ENCODE data around the gene EXOC7.
A peak's percentile ranks its signal among the peaks of the same experiment; 100 is the strongest.

The EXOC7 gene

DNA sequence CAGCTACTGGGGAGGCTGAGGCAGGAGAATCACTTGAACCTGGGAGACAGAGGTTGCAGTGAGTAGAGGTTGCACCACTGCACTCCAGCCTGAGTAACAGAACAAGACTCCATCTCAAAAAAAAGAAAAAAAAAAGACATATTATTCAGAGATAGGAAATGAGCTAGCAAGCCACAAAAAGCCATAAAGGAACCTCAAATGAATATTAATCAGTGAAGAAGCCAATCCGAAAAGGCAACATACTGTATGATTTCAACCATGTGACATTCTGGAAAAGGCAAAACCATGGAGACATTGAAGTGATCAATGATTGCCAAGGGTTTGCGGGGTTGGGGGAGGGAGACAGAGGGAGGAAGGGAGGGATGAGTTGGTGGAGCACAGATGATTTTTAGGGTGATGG is 8.4 kb upstream of the EXOC7 start:
- Mint-ChIP-seq H3K9me3 (ENCODE audit: low read depth) (no peaks in the 10 kb centered on the region), H3K4me3 (no peak overlapping the region), H3K27me3 (no peaks in the 10 kb centered on the region), H3K27ac (no peak overlapping the region), H3K36me3 (no peaks in the 10 kb centered on the region), H3K4me1 (ENCODE audit: low read depth) (no peaks in the 10 kb centered on the region)

DNA sequence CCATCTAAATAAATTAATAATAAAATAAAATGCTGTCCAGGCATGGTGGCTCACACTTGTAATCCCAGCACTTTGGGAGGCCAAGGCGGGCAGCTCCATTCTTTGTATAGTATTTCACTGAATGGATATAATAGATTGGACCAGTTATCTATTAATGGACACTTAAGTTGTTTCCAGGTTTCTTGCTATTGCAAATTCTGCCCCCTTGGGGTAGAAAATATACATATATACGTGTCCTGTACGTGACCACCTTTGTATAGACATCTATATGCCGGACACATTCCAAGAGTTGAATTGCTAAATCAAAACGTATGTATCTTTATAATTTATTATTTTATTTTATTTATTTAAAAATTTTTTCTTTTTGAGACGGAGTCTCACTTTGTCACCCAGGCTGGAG is 3.9 kb upstream of the EXOC7 start:
- Mint-ChIP-seq H3K27ac (no peak overlapping the region), H3K27me3 (no peaks in the 10 kb centered on the region), H3K4me1 (ENCODE audit: low read depth) (peaks cover 8% of the 10 kb centered on the region), H3K36me3 (no peaks in the 10 kb centered on the region), H3K9me3 (ENCODE audit: low read depth) (no peaks in the 10 kb centered on the region), H3K4me3 (no peak overlapping the region)

DNA sequence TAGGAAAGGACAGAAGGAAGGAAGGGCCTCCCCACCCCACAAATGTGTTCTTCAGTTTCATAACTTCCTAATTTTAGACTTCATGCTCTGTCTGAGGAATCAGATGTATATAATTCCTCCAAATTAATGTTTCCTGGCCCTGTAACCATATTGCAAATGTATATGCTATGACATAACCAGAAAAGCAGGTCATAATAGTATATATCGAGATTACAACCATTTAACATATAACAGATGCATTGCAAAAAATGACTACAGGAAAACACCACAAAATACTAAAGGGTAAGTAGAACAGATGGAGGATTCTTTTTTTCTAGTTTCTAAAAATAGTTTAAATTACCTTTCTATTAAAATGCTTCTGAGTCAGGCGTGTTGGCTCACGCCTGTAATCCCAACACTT is 3.1 kb upstream of the EXOC7 start:
- Mint-ChIP-seq H3K27me3 (no peaks in the 10 kb centered on the region), H3K36me3 (no peaks in the 10 kb centered on the region), H3K4me3 (no peak overlapping the region), H3K27ac (peak overlapping the region; percentile 17), H3K4me1 (ENCODE audit: low read depth) (peaks cover 14% of the 10 kb centered on the region), H3K9me3 (ENCODE audit: low read depth) (no peaks in the 10 kb centered on the region)

DNA sequence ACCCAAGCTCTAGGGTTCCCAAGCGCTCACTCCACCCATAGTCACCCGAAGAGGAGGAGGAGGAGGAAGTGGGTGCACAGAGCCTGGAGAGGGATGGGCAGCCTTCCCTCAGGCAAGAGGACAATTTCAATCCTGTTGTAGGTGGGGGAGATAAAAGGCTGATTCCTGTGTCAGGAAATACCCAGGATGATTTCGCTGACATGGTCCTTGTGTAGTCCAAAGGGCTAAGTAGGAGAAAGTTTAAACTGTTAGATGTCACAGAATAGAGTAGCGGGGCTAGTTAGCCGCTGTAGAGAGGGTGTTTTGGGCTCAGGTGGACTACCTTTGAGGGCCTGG is 1.3 kb upstream of the EXOC7 start:
- H3K9me3 Mint-ChIP-seq (ENCODE audit: low read depth), result no peaks in the 10 kb centered on the region
- peak overlapping the region; percentile 95 for H3K4me3 Mint-ChIP-seq
- peaks cover 2% of the 10 kb centered on the region for H3K36me3 Mint-ChIP-seq
- no peaks in the 10 kb centered on the region for H3K27me3 Mint-ChIP-seq
- peak overlapping the region; percentile 96 for H3K27ac Mint-ChIP-seq
- H3K4me1 Mint-ChIP-seq (ENCODE audit: low read depth), result peaks cover 22% of the 10 kb centered on the region

DNA sequence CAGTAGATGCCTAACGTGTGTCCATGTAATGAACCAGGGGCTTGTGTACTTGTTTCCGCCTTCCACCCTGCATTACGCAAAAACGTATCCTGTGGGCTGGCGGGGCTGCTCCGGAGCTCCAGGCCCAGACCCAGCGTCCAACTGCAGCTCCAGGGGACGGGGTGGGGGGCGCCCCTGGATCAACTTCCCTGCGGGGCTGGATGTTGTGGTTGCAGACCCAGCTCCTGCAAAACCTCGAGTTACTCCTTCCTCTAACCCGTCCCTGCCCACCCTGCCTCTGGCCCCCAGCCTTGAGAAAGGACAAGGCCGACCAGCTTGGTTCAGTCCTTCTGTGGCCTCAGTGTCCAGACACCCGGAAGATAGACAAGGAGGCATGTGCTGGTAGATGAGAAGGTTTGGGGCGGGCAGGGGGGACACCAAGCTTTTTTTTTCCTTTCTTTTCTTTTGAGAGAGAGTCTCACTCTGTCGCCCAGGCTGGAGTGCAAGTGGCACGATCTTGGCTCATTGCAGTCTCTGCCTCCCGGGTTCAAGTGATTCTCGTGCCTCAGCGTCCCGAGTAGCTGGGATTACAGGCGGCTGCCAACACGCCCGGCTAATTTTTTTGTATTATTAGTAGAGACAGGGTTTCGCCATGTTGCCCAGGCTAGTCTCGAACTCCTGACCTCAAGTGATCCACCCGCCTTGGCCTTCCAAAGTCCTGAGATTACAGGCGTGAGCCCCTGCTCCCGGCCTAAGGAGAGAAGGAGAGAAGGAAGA is 731 bp upstream of the EXOC7 start:
- H3K4me3 Mint-ChIP-seq, result peak overlapping the region; percentile 95
- H3K9me3 Mint-ChIP-seq (ENCODE audit: low read depth), result no peaks in the 10 kb centered on the region
- peak overlapping the region; percentile 96 for H3K27ac Mint-ChIP-seq
- peaks cover 22% of the 10 kb centered on the region for H3K4me1 Mint-ChIP-seq (ENCODE audit: low read depth)
- peaks cover 2% of the 10 kb centered on the region for H3K36me3 Mint-ChIP-seq
- no peaks in the 10 kb centered on the region for H3K27me3 Mint-ChIP-seq

DNA sequence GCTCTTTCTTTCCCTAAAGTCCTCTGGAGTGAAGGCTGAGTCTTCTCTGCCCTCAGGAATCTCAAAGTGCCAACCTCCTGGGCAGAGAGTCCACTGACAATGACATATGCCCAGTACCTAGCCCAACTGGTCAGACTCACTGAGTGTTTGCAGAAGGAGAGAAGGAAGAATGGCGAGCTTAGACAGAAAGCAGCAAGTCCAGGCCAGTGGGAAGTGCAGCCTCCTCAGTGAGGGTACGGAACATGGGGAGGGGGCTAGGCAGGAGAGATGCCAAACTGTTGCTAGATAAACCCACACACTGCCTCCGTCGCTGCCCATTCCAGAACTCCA is 678 bp downstream of the EXOC7 start:
- peak overlapping the region; percentile 95 for H3K4me3 Mint-ChIP-seq
- H3K27ac Mint-ChIP-seq, result peak overlapping the region; percentile 96
- no peaks in the 10 kb centered on the region for H3K9me3 Mint-ChIP-seq (ENCODE audit: low read depth)
- peaks cover 2% of the 10 kb centered on the region for H3K36me3 Mint-ChIP-seq
- H3K4me1 Mint-ChIP-seq (ENCODE audit: low read depth), result peaks cover 22% of the 10 kb centered on the region
- no peaks in the 10 kb centered on the region for H3K27me3 Mint-ChIP-seq

DNA sequence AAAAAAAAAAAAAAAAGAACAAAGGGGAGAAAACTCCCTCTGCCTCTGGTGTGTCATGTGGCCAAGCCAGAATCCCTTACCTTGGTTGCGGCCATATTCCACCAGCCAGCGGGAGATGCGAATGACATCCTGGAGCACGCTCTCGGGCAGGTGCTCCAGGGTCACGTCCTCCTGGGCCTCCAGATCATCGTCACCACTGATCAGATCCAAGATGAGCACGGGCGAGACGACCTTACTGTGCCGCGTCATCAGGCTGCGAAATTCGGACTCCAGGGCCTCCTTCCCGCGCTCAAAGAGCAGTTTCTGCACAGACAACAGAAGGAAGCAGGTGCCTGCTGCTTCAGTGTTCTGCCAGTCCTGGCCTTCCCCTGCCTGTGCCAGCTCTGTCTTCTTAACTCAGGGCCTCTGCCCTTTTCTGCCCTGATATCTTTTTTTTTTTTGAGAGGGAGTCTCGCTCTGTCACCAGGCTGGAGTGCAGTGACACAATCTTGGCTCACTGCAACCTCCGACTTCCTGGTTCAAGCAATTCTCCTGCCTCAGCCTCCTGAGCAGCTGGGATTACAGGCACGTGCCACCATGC is 5.8 kb downstream of the EXOC7 start:
- no peaks in the 10 kb centered on the region for H3K27me3 Mint-ChIP-seq
- peaks cover 4% of the 10 kb centered on the region for H3K36me3 Mint-ChIP-seq
- no peak overlapping the region for H3K4me3 Mint-ChIP-seq
- peaks cover 17% of the 10 kb centered on the region for H3K4me1 Mint-ChIP-seq (ENCODE audit: low read depth)
- H3K27ac Mint-ChIP-seq, result no peak overlapping the region
- no peaks in the 10 kb centered on the region for H3K9me3 Mint-ChIP-seq (ENCODE audit: low read depth)

DNA sequence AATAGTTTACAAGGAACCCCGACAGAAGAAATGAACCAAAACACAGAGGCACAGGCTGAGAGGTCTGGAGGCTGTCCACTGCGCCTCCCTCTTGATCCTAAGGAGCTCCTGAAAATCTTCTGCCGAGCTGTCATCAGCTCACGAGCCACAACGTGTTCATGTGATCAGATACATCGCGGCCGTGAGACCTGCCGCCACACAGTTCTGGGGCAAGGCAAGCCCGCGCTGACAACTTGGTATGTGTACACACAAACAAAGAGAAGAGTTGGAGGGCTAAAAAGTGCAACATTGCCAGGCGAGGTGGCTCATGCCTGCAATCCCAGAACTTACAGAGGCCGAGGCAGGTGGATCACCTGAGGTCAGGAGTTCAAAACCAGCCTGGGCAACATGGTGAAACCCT is 7.6 kb downstream of the EXOC7 start:
- Mint-ChIP-seq H3K9me3 (ENCODE audit: low read depth) (no peaks in the 10 kb centered on the region), H3K36me3 (peaks cover 2% of the 10 kb centered on the region), H3K27ac (peak overlapping the region; percentile 50), H3K4me1 (ENCODE audit: low read depth) (peaks cover 6% of the 10 kb centered on the region), H3K4me3 (no peak overlapping the region), H3K27me3 (no peaks in the 10 kb centered on the region)

DNA sequence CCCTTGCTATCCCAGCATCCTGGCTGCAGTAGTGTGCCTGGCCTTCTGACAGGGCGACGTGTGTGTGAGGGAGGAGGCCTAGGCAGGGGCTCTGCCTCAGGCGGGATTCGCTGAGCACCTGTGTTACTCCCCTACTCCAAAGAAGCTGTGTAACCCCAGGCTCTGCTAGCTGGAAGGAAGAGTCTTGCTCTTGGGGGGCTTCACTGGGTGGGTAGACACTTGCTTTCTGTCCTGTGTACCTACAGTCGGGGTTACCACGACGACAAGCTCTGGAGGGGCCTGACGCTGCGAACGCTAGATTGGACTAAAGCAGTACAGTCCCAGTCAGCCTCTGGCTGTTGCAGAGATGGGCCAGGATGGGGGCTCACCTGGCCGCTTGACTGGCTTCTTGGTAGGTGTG is 9.5 kb downstream of the EXOC7 start:
- peaks cover 4% of the 10 kb centered on the region for H3K4me1 Mint-ChIP-seq (ENCODE audit: low read depth)
- no peaks in the 10 kb centered on the region for H3K9me3 Mint-ChIP-seq (ENCODE audit: low read depth)
- H3K27me3 Mint-ChIP-seq, result no peaks in the 10 kb centered on the region
- peaks cover 2% of the 10 kb centered on the region for H3K36me3 Mint-ChIP-seq
- H3K4me3 Mint-ChIP-seq, result no peak overlapping the region
- H3K27ac Mint-ChIP-seq, result no peak overlapping the region

DNA sequence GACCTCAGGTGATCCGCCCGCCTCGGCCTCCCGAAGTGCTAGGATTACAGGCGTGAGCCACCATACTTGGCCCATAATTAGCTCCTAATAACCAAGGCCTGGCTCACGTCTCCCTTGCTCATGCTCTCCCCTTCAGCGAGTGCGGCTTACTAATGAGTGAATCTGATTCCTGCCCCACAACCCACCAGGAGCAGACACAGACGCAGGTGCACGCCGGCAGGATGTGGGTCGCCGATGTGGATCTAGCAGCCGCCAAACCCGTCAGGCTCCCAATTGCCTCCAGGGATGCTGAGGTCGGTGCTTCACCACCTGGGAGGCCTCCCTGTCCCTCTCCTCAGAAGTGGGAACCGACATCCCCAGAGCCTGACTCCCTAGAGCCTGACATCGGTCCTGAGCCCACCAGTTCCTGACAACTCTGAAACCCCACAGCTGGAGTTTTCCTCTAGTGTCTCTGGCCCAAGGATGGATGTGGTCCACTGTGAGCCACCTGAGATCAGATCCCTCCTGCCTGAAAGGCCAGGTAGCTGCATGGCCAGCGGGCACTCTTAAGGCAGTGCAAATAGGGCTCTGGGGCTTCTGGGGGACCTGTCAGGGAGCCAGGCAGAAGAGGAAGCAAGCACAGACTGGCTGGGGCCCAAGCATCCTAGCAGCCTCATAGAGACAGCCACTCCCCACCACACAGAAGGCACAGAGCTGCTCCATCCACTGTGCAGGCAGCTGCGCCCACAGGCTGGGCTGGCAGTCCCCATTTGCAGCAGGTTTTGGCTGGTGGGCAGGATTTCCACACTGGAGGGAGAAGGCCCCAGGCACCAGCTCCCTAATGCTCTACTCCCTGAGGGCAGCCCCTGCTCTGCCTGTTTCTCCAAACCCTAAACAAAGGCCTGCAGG is 10.8 kb downstream of the EXOC7 start:
- Mint-ChIP-seq H3K4me1 (ENCODE audit: low read depth) (peaks cover 4% of the 10 kb centered on the region), H3K9me3 (ENCODE audit: low read depth) (no peaks in the 10 kb centered on the region), H3K4me3 (no peak overlapping the region), H3K27me3 (no peaks in the 10 kb centered on the region), H3K27ac (no peak overlapping the region), H3K36me3 (peaks cover 2% of the 10 kb centered on the region)

DNA sequence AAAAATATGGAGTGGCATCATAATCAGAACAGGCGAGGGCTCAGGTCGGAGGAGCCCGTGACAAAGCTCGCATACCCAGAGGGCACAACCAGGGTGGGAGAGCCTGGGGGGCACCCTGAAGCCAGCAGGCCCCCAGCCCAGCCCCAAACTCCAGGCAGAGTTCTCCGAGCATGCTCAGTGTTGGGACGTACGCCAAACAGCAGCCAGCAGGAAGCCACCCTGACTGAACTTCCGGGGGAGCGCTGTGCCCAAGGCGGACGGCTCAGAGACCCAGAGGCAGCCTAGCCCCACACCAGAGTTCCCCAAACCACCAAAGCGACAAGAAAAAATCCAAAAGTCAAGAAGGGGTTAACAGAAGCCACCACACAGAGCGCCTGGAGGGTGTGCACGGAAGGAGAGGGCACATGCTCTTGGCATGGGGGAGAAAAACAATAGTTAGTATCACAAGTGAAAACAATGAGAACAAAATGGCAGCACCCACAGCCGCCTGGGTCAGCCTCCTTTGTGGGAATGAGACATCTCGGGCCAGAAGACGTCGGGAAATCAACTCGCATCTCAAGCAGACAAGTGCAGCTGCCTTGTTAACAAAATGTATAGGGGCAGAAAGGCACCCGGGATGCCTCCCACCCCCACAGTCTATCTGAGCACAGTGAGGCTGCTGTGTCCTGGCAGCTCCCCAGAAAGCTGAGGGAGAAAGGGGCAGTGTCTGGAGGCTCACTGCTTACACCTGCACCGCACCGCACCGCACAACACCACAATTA is 11.9 kb downstream of the EXOC7 start:
- peaks cover 2% of the 10 kb centered on the region for H3K36me3 Mint-ChIP-seq
- no peaks in the 10 kb centered on the region for H3K27me3 Mint-ChIP-seq
- peak overlapping the region; percentile 90 for H3K27ac Mint-ChIP-seq
- H3K4me1 Mint-ChIP-seq (ENCODE audit: low read depth), result peaks cover 4% of the 10 kb centered on the region
- peak overlapping the region; percentile 61 for H3K4me3 Mint-ChIP-seq
- no peaks in the 10 kb centered on the region for H3K9me3 Mint-ChIP-seq (ENCODE audit: low read depth)

DNA sequence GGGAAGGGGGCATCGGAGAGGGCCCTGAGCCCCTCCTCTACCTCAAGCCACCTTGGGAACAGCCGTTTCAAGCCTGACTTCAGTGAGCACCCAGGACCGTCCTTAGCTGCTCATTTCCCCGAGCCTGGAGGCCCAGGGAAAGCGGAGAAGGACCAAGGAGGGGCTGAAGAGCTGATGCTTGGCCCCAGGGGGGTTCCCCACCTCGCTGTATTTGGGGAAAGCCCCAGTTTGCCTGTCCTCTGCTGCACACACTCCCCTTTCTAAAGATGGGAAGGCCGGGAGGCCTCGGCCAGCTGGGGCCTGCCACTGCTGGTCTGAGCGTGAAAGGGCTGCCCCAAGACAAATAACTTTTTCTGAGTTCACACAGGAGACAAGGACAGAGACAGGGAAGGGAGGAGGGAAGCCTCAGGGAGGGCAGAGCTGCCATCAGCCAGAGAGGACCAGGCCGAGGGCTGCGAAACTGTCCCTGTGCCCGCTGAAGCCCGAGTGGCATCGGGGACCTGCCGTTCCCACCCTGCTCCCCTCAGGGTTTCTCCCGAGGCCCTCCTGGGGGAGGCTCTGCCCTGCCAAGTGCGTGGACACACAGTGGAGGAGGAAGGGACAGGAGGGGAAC is 13.0 kb downstream of the EXOC7 start:
- peaks cover 4% of the 10 kb centered on the region for H3K4me1 Mint-ChIP-seq (ENCODE audit: low read depth)
- no peaks in the 10 kb centered on the region for H3K27me3 Mint-ChIP-seq
- H3K9me3 Mint-ChIP-seq (ENCODE audit: low read depth), result no peaks in the 10 kb centered on the region
- H3K27ac Mint-ChIP-seq, result no peak overlapping the region
- H3K4me3 Mint-ChIP-seq, result no peak overlapping the region
- no peaks in the 10 kb centered on the region for H3K36me3 Mint-ChIP-seq

DNA sequence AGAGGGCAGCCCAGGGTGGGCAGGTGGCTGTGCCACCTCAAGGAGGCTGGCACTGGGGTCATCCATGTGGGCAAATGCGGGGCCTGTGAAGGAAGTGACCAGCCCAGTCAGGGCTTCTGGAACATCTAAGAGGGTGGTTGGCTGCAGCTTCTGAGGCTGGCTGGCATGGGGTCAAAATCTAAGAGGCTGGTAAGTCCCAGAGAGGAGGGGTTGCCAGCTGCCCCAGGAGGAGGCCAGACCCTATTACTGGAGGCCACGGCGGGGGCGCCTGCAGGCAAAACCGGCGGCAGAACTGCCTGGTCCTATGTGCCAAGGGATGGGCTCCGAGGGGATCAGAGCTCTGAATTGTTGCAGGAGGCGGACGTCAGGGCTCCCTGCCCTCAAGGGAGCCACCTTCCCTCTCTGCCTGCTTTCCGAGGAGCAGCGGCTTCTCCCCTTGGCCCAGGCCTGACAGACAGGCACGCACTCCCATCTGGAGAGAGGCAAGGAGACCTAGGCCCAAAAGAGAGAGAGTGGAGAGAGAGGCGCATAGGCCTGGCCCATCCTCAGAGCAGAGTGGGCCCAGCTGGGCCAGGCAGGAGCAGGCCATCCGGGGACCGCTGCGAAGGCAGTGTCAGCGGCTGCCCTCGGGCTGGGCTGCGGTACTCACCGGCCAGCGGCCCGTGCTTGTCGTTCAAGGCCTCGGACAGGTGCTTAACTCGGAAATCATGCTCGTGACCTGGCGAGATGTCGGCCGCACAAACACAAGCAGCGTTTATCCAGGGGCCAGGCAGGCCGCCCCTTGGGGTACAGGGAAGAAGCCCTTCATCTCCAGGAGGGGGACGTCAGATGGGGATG is 13.7 kb downstream of the EXOC7 start:
- Mint-ChIP-seq H3K27me3 (no peaks in the 10 kb centered on the region), H3K9me3 (ENCODE audit: low read depth) (no peaks in the 10 kb centered on the region), H3K36me3 (no peaks in the 10 kb centered on the region), H3K4me3 (no peak overlapping the region), H3K27ac (no peak overlapping the region), H3K4me1 (ENCODE audit: low read depth) (peaks cover 4% of the 10 kb centered on the region)

All from activated naive CD8-positive, alpha-beta T cell (primary cell).